Measurements from ENCODE around the gene SLC25A1. TPM values are rescaled to one million over a fixed set of nuclear protein-coding genes. Genes with fewer than 3 reads are reported as not detected.

The SLC25A1 gene
- polyA plus RNA-seq, 2 of the 4 experiments (the other 2 are of a cell fraction): 11.4 to 60.1 TPM

- no peak for TF ChIP-seq ZFP36 (IDR thresholded peaks at IDR 0.05; ENCODE audit: borderline replicate concordance, partially characterized antibody)
- no peak for TF ChIP-seq SMC3 (IDR thresholded peaks at IDR 0.05)
- no peak for TF ChIP-seq E2F6 (IDR thresholded peaks at IDR 0.05; ENCODE audit: borderline replicate concordance, low read depth)
- no peak for TF ChIP-seq RAD21 (conservative IDR thresholded peaks at IDR 0.05 in 1 of 2, IDR thresholded peaks at IDR 0.05 in 1 of 2)
- TF ChIP-seq GATA3 (IDR thresholded peaks at IDR 0.05; ENCODE audit: borderline replicate concordance): no peak
- TF ChIP-seq FOXS1 (CRISPR knock-in tag; IDR thresholded peaks at IDR 0.05): no peak
- TF ChIP-seq HDAC2 (IDR thresholded peaks at IDR 0.05): no peak
- ChIA-PET POLR2A (no interaction called here), CTCF (interaction anchor here (1.0 to 2.9 kb wide), 3 partner anchors 9 to 184 kb away, joined by 4 to 7 read pairs (median 5); no protein-coding TSS in a partner anchor)
- ATAC-seq (no peak), FAIRE-seq (no peak), DNase-seq (ENCODE audit: low read depth in 1 of 2, low spot score in 1 of 2) (no peak)
- Histone ChIP-seq H3K4me3 (no peak overlapping the region), H3K27ac (no peak overlapping the region), H3K4me1 (no peaks in the 10 kb centered on the region; the same call in 2 of the 3 replicates), H3K9me3 (no peaks in the 10 kb centered on the region), H3K4me2 (no peak overlapping the region)
- no CpG with 5 or more reads among the region's 9 CpGs for WGBS (ENCODE audit: missing lambda C conversion rate)
Observed at GRCh38 chr22:19183216-19183615, 4.7 kb upstream of the SLC25A1 start.

GRCh38 chr22:19182472-19183157, 4.1 kb upstream of the SLC25A1 start:
- no peak overlapping the region for H3K4me3 ChIP-seq
- POLR2A ChIA-PET: no interaction called here
- FAIRE-seq: no peak

GRCh38 chr22:19181786-19182471, 3.4 kb upstream of the SLC25A1 start:
- no peak overlapping the region for H3K4me2 ChIP-seq
- peaks cover 6% of the 10 kb centered on the region for H3K4me1 ChIP-seq
- DNase-seq (ENCODE audit: low read depth in 1 of 2, low spot score in 1 of 2) (no peak), ATAC-seq (no peak), FAIRE-seq (no peak)
- no peak overlapping the region for H3K27ac ChIP-seq
- H3K9me3 ChIP-seq: no peaks in the 10 kb centered on the region
- H3K4me3 ChIP-seq: no peak overlapping the region
- WGBS (ENCODE audit: missing lambda C conversion rate): 61% methylated on average over 3 of the region's 12 CpGs
- TF ChIP-seq GATA3 (IDR thresholded peaks at IDR 0.05; ENCODE audit: borderline replicate concordance) (no peak), E2F6 (IDR thresholded peaks at IDR 0.05; ENCODE audit: borderline replicate concordance, low read depth) (no peak), CEBPB (IDR thresholded peaks at IDR 0.05) (no peak), KDM5A (IDR thresholded peaks at IDR 0.05) (no peak), MYC (IDR thresholded peaks at IDR 0.05; ENCODE audit: borderline replicate concordance, low read length) (no peak), ZNF302 (CRISPR knock-in tag; IDR thresholded peaks at IDR 0.05) (no peak), MAX (IDR thresholded peaks at IDR 0.05) (no peak), HEYL (CRISPR knock-in tag; IDR thresholded peaks at IDR 0.05) (no peak), CBX2 (IDR thresholded peaks at IDR 0.05; ENCODE audit: borderline replicate concordance, low read depth) (no peak), ZSCAN20 (CRISPR knock-in tag; IDR thresholded peaks at IDR 0.05) (no peak), MAFK (IDR thresholded peaks at IDR 0.05; ENCODE audit: partially characterized antibody) (no peak), ESRRA (IDR thresholded peaks at IDR 0.05; ENCODE audit: borderline replicate concordance, low read length) (no peak), ELK1 (IDR thresholded peaks at IDR 0.05; ENCODE audit: low read depth, low read length) (no peak)
- ChIA-PET CTCF (no interaction called here), POLR2A (no interaction called here)

More at GRCh38 chr22:19182472-19183157, 4.1 kb upstream of the SLC25A1 start:
- no peak overlapping the region for H3K27ac ChIP-seq
- H3K9me3 ChIP-seq: no peaks in the 10 kb centered on the region
- H3K4me1 ChIP-seq: no peaks in the 10 kb centered on the region; the same call in 2 of the 3 replicates
- DNase-seq (ENCODE audit: low read depth in 1 of 2, low spot score in 1 of 2) (no peak), ATAC-seq (no peak)
- H3K4me2 ChIP-seq: no peak overlapping the region
- TF ChIP-seq POLR2AphosphoS2 (conservative IDR thresholded peaks at IDR 0.05; ENCODE audit: low read length) (no peak), ESRRA (IDR thresholded peaks at IDR 0.05; ENCODE audit: borderline replicate concordance, low read length) (no peak), ZFP36 (IDR thresholded peaks at IDR 0.05; ENCODE audit: borderline replicate concordance, partially characterized antibody) (no peak)
- WGBS (ENCODE audit: missing lambda C conversion rate): 62% methylated on average over 9 of the region's 9 CpGs
- CTCF ChIA-PET: interaction anchor here (1.0 to 2.9 kb wide), 2 partner anchors 17 to 184 kb away, joined by 4 to 7 read pairs; no protein-coding TSS in a partner anchor

Data from A549 (cell line).